ENCODE measurements around the gene ALX4.

Gene ALX4

GRCh38 chr11:44315947-44316658 is 6.2 kb upstream of the ALX4 start:
- DNase-seq = no peak

DNA sequence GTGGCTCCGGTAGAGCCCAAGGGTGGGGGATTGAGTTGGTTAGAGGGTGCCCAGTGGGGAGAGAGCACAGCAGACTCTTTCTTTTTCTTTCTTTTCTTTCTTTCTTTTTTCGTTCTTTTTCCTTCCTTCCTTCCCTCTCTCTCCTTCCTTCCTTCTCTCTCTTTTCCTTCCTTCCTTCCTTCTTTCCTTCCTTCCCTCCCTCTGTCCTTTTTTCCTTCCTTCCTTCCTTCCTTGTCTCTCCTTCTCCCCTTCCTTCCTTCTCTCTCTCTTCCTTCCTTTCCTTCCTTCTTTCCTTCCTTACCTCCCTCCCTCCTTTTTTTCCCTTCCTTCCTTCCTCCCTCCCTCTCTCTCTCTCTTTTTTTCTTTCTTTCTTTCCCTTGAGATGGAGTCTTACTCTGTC is 4.8 kb upstream of the ALX4 start:
- no peak for DNase-seq

- no peak for DNase-seq
Measured at GRCh38 chr11:44313761-44314489, 4.0 kb upstream of the ALX4 start.

DNA sequence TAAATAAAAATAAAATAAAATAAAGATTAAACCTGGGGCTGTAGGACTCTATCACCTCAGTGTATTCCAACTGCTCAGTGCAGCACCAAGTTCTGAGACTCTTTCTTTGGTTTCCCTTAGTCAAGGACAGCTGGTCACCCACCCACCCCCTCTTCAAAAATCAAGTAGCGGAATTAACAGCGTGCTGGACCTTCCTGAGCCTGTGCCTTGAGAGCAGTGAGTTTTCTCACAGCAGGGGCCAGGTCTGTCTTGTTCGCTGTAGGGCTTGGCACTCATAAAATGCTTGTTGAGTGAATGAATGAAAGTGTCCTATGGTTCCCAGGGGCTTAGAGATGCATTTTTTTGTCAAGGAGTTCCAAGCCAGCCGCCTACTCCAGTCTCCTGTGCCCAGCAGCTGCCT is 2.9 kb upstream of the ALX4 start:
- no peak for DNase-seq

GRCh38 chr11:44311339-44312261 is 1.7 kb upstream of the ALX4 start:
- DNase-seq = no peak

- no peak for DNase-seq
Measured at GRCh38 chr11:44310463-44311272, 729 bp upstream of the ALX4 start.

GRCh38 chr11:44310206-44310462 is 195 bp upstream of the ALX4 start:
- DNase-seq = no peak

DNA sequence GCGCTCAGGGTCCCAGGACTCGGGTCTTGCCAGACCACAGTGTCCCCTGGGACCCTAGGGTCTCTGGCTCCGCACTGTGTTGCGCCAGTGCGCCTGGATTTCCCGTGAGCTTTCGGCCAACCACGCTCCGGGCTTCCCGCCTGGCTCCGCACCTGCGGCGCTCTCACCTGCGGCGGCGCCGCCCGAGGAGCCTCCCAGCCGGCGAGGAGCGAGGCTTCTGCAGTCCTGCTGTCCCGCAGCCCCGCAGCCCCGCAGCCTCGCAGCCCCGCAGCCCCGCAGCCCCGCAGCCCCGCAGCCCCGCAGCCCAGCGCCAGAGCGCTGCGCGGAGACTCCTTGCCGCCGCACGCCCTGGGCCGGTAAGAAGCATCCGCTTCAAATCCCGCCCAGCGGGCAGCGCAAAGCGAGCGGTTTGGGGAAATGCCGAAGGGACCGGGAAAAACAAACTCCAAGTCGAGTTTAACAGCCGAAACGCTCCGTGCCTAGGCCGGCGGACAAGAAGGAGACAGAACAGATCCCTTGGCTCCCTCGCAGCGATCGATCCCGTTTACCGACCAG is 939 bp downstream of the ALX4 start:
- DNase-seq = no peak

- no peak for DNase-seq
Measured at GRCh38 chr11:44308256-44308922, 1.6 kb downstream of the ALX4 start.

DNA sequence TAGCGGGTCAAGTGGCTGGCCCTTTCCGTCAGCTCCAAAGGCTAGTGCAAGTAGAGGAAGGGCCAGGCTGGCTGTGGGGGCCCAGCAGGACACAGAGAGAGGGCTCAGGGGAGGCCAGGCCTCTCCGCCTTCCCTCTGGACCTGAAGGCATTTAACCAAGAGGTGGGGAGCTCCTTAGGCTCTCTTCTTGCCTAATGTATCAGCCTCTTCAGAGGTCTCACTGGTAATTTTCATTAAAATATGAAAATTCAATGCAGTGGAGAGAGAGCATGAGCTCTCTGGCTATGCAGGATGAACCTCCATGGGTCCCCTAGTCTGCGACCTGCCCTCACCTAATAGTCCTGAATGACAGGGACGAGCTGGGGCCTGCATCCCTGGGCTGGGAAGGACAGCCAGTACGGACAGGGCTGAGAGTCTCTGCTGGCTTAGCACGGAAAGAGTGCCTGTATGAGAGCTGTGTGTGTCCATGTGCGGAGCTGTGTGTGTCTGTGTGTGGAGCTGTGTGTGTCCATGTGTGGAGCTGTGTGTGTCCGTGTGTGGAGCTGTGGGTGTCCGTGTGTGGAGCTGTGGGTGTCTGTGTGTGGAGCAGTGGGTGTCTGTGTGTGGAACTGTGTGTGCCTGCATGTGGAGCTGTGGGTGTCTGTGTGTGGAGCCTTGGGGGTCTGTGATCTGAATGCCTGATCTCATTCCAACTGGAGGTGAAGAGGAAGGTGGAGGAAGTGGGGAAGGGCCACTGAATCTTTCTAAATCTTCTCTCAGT is 2.4 kb downstream of the ALX4 start:
- no peak for DNase-seq

DNA sequence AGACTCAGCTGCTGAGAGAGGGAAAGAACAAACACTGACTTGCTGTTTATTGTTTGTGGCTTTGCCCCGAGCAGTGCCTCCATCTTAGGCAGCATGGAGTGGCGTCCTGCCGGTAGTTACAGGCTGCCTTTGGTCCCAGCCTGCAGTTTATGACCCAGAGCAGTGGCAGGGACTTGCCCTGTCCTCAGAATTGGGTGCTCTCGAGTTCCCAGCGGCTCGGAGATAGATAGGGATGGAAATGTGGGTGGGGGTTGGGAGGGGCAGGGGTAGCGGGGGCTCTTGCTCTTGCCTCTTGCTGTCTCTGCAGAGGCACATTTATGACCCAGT is 3.1 kb downstream of the ALX4 start:
- DNase-seq = no peak

GRCh38 chr11:44306052-44306917 is 3.7 kb downstream of the ALX4 start:
- DNase-seq = no peak

- no peak for DNase-seq
Measured at GRCh38 chr11:44305470-44306051, 4.4 kb downstream of the ALX4 start.

DNA sequence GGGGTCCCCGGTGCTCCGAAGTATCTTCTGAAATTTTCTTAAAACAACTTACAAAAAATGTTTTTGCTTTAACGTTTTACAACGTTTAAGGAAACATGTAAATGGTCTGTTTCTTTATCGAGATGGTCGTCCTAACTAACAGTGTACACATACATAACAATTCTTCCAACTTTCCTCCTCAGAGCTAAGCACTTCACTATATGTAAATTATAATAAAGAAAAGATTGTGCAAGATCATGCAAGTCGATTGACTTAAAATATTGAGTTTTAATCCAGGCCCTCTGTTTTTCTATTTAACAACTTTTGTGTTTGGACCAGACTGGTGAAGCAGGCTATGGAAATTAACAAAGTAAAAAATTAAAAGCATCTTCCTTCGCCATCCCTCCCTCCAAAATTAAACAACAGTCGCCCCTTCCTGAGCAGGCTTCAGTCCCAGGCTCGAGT is 4.9 kb downstream of the ALX4 start:
- DNase-seq = no peak

- no peak for DNase-seq
Measured at GRCh38 chr11:44304091-44305025, 5.6 kb downstream of the ALX4 start.

GRCh38 chr11:44303401-44303938 is 6.5 kb downstream of the ALX4 start:
- DNase-seq = no peak

- no peak for DNase-seq
Measured at GRCh38 chr11:44301564-44302271, 8.2 kb downstream of the ALX4 start.
